ENCODE measurements around the gene CIAO1. TPM values are rescaled to one million over a fixed set of nuclear protein-coding genes. Genes with fewer than 3 reads are reported as not detected.

Gene CIAO1
- total and polyA plus RNA-seq, 2 of the 8 experiments (the other 6 are each of a cell fraction or from before 2014, with no cell fraction given) = 63.7 to 99.2 TPM

GRCh38 chr2:96233880-96234316 lies 32.1 kb upstream of the CIAO1 start:
- no peak overlapping the region for H2AK5ac ChIP-seq (ENCODE audit: low read depth, low read length)
- no peak overlapping the region for H2BK120ac ChIP-seq (replicated peaks; ENCODE audit: low read depth, low read length)
- no peaks in the 10 kb centered on the region for H3K27me3 ChIP-seq (replicated peaks in 1 of 4; ENCODE audit: control insufficient read depth in 3 of 4, extremely low read depth in 1 of 4, insufficient read depth in 3 of 4, low read length in 3 of 4)
- no peak overlapping the region for H2BK5ac ChIP-seq (ENCODE audit: low read depth, low read length)
- no peaks in the 10 kb centered on the region for H3K23me2 ChIP-seq (ENCODE audit: low read depth, low read length)
- POLR2A ChIA-PET (ENCODE audit: partially characterized antibody) = no interaction called here
- WGBS, 2 experiments (ENCODE audit: extremely low coverage in 1 of 2, insufficient coverage in 1 of 2, insufficient read length in 1 of 2, insufficient replicate concordance in 2 of 2, low coverage in 1 of 2, low lambda C conversion rate in 2 of 2, missing lambda C conversion rate in 1 of 2) = 84% methylated on average over 4 of the region's 4 CpGs; no CpG with 5 or more reads in 1 of the 2 experiments
- CTCF ChIA-PET (ENCODE audit: partially characterized antibody) = interaction anchor here (0.7 to 2.1 kb wide), 8 partner anchors 9 to 124 kb away, joined by 3 to 5 read pairs (median 3); no protein-coding TSS in a partner anchor
- no peak overlapping the region for H3K56ac ChIP-seq (replicated peaks; ENCODE audit: insufficient read length, low read depth, low read length)
- no peak overlapping the region for H2BK15ac ChIP-seq (ENCODE audit: low read length)
- no peak overlapping the region for H2AFZ ChIP-seq (ENCODE audit: low read length)
- H3K4me3 ChIP-seq (ENCODE audit: extremely low read depth in 1 of 4, insufficient read depth in 2 of 4, low read depth in 3 of 4, low read length in 4 of 4) = no peak overlapping the region
- H3K27ac ChIP-seq (ENCODE audit: low read depth, low read length) = no peak overlapping the region
- no peaks in the 10 kb centered on the region for H3K4me1 ChIP-seq (replicated peaks in 1 of 4; ENCODE audit: control insufficient read depth in 3 of 4, insufficient read depth in 4 of 4, low read length in 3 of 4)
- H3K79me1 ChIP-seq (ENCODE audit: low read depth, low read length) = no peaks in the 10 kb centered on the region
- no peak overlapping the region for H2BK12ac ChIP-seq (ENCODE audit: low read depth, low read length)
- H4K91ac ChIP-seq (replicated peaks; ENCODE audit: insufficient read length, low read length) = no peak overlapping the region
- H3K23ac ChIP-seq (ENCODE audit: insufficient read length) = no peak overlapping the region
- no peak overlapping the region for H4K8ac ChIP-seq (ENCODE audit: extremely low read depth, insufficient read depth, low read length)
- H3K36me3 ChIP-seq (ENCODE audit: control insufficient read depth in 2 of 4, insufficient read depth in 4 of 4, low read length in 3 of 4) = no peaks in the 10 kb centered on the region
- H3K9me3 ChIP-seq (ENCODE audit: insufficient read depth in 2 of 2, low read depth in 1 of 2, low read length in 1 of 2) = no peaks in the 10 kb centered on the region
- H3K9ac ChIP-seq (replicated peaks in 1 of 4; ENCODE audit: extremely low read depth in 1 of 4, low read depth in 3 of 4, low read length in 3 of 4) = no peak overlapping the region
- no peak overlapping the region for H2BK20ac ChIP-seq (ENCODE audit: low read length)
- H3K79me2 ChIP-seq (ENCODE audit: control insufficient read depth in 1 of 2, insufficient read depth in 2 of 2, low read length in 2 of 2) = no peaks in the 10 kb centered on the region
- no peak for DNase-seq (ENCODE audit: low read depth in 1 of 2, low spot score in 2 of 2)
- no peak overlapping the region for H4K5ac ChIP-seq (ENCODE audit: insufficient read length, low read depth, low read length)
- no peak overlapping the region for H3K4ac ChIP-seq (replicated peaks; ENCODE audit: insufficient read length, low read depth, low read length)
- peaks cover 0 to 2% of the 10 kb centered on the region in 2 experiments for H4K20me1 ChIP-seq (replicated peaks in 1 of 2; ENCODE audit: control insufficient read depth in 1 of 2, insufficient read depth in 2 of 2, low read length in 2 of 2)
- H3K14ac ChIP-seq (ENCODE audit: insufficient read length) = no peak overlapping the region
- H3K4me2 ChIP-seq (ENCODE audit: insufficient read depth in 1 of 2, low read depth in 2 of 2, low read length in 2 of 2) = no peak overlapping the region
- H3K18ac ChIP-seq (ENCODE audit: extremely low read depth, low read length) = no peak overlapping the region
- FAIRE-seq = no peak
- TF ChIP-seq YY1 (IDR thresholded peaks at IDR 0.05; ENCODE audit: low read depth, low read length) (no peak), POU5F1 (IDR thresholded peaks at IDR 0.05; ENCODE audit: low read depth, low read length) (no peak), KDM4A (IDR thresholded peaks at IDR 0.05; ENCODE audit: low read depth, low read length, severe bottlenecking) (no peak), CHD2 (IDR thresholded peaks at IDR 0.05; ENCODE audit: low read length) (no peak), JUND (IDR thresholded peaks at IDR 0.05; ENCODE audit: low read length) (no peak), POLR2AphosphoS5 (IDR thresholded peaks at IDR 0.05; ENCODE audit: low read depth, low read length) (no peak), CBX5 (IDR thresholded peaks at IDR 0.05; ENCODE audit: low read depth, low read length) (no peak), HDAC6 (IDR thresholded peaks at IDR 0.05; ENCODE audit: low read depth, low read length) (no peak), RXRA (IDR thresholded peaks at IDR 0.05; ENCODE audit: insufficient read depth, low read depth, low read length) (no peak), SRF (IDR thresholded peaks at IDR 0.05; ENCODE audit: low read depth, low read length) (no peak), RBBP5 (IDR thresholded peaks at IDR 0.05; ENCODE audit: borderline replicate concordance, low read depth, low read length) (no peak), SP2 (IDR thresholded peaks at IDR 0.05; ENCODE audit: low read length) (no peak), CTBP2 (IDR thresholded peaks at IDR 0.05; ENCODE audit: borderline replicate concordance, insufficient read depth, insufficient read length, low read length) (no peak), JUN (IDR thresholded peaks at IDR 0.05; ENCODE audit: low read depth, low read length) (no peak)
- TF ChIP-seq, protein P1, sequence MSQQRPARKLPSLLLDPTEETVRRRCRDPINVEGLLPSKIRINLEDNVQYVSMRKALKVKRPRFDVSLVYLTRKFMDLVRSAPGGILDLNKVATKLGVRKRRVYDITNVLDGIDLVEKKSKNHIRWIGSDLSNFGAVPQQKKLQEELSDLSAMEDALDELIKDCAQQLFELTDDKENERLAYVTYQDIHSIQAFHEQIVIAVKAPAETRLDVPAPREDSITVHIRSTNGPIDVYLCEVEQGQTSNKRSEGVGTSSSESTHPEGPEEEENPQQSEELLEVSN (IDR thresholded peaks at IDR 0.05) = no peak

Data from H1 (cell line).